ENCODE results near the gene MYZAP. TPM values are rescaled to one million over a fixed set of nuclear protein-coding genes. Genes with fewer than 3 reads are reported as not detected.

MYZAP gene
- total RNA-seq, 1 experiment from 2014 or later, result 1.1 TPM

DNA sequence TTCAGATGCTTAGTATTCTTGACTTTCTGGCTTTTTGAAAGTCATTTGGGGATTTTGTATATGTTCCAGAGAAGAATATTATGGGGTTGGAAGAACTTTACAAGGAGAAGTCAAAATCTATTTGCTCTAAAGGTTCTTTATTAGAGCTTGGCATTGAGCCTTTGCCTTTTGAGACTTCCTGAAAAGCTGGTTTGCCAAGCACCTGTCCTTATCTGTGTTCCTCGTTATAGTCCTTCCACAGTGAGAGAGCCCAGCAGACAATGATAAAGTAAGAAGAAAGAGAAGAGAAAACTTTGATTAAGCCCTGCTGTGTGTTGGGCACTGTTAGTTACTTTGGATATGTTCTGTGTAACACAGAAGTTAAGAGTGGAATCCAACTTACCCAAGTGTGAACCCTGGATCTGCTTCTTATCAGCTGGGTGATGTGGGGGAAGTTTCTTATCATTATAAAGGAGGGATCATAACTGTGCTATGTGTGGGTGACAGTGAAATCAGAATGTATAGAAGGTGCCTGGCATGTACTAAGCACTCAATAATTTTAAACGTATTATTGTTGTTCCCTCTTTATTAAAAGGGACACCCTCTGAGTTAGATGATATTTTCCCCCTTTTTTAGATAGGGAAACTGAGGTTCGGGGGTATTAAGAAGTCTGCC is 70.5 kb downstream of the MYZAP start:
- no peak for TF ChIP-seq POLR2AphosphoS5 (IDR thresholded peaks at IDR 0.05; ENCODE audit: low read depth, low read length)
- TF ChIP-seq, protein P1, sequence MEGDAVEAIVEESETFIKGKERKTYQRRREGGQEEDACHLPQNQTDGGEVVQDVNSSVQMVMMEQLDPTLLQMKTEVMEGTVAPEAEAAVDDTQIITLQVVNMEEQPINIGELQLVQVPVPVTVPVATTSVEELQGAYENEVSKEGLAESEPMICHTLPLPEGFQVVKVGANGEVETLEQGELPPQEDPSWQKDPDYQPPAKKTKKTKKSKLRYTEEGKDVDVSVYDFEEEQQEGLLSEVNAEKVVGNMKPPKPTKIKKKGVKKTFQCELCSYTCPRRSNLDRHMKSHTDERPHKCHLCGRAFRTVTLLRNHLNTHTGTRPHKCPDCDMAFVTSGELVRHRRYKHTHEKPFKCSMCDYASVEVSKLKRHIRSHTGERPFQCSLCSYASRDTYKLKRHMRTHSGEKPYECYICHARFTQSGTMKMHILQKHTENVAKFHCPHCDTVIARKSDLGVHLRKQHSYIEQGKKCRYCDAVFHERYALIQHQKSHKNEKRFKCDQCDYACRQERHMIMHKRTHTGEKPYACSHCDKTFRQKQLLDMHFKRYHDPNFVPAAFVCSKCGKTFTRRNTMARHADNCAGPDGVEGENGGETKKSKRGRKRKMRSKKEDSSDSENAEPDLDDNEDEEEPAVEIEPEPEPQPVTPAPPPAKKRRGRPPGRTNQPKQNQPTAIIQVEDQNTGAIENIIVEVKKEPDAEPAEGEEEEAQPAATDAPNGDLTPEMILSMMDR (IDR thresholded peaks at IDR 0.05), result no peak
- TF ChIP-seq, protein P2, sequence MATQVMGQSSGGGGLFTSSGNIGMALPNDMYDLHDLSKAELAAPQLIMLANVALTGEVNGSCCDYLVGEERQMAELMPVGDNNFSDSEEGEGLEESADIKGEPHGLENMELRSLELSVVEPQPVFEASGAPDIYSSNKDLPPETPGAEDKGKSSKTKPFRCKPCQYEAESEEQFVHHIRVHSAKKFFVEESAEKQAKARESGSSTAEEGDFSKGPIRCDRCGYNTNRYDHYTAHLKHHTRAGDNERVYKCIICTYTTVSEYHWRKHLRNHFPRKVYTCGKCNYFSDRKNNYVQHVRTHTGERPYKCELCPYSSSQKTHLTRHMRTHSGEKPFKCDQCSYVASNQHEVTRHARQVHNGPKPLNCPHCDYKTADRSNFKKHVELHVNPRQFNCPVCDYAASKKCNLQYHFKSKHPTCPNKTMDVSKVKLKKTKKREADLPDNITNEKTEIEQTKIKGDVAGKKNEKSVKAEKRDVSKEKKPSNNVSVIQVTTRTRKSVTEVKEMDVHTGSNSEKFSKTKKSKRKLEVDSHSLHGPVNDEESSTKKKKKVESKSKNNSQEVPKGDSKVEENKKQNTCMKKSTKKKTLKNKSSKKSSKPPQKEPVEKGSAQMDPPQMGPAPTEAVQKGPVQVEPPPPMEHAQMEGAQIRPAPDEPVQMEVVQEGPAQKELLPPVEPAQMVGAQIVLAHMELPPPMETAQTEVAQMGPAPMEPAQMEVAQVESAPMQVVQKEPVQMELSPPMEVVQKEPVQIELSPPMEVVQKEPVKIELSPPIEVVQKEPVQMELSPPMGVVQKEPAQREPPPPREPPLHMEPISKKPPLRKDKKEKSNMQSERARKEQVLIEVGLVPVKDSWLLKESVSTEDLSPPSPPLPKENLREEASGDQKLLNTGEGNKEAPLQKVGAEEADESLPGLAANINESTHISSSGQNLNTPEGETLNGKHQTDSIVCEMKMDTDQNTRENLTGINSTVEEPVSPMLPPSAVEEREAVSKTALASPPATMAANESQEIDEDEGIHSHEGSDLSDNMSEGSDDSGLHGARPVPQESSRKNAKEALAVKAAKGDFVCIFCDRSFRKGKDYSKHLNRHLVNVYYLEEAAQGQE (IDR thresholded peaks at IDR 0.05; ENCODE audit: insufficient read depth in 1 of 2, low read depth in 2 of 2, low read length in 1 of 2), result no peak
- TF ChIP-seq SIN3A (IDR thresholded peaks at IDR 0.05; ENCODE audit: borderline replicate concordance, insufficient read depth, low read depth, low read length), result no peak
- TF ChIP-seq TCF7L2 (IDR thresholded peaks at IDR 0.05; ENCODE audit: low read depth, low read length), result no peak
- intact Hi-C loops (cut with micrococcal nuclease; ENCODE audit: unreplicated experiment), result no loop called here
- Histone ChIP-seq H3K27me3 (ENCODE audit: control insufficient read depth, insufficient read depth, low read length) (peaks cover 22% of the 10 kb centered on the region), H3K4me3 (ENCODE audit: low read depth in 2 of 2, low read length in 2 of 2) (no peak overlapping the region), H3K9me3 (ENCODE audit: control insufficient read depth, insufficient read depth, low read depth, low read length) (no peaks in the 10 kb centered on the region), H3K4me1 (ENCODE audit: control insufficient read depth, insufficient read depth, low read length) (no peaks in the 10 kb centered on the region), H3K36me3 (ENCODE audit: control insufficient read depth, insufficient read depth, low read length) (no peaks in the 10 kb centered on the region), H3K27ac (ENCODE audit: low read length) (no peak overlapping the region)
- ATAC-seq (no peak), DNase-seq (ENCODE audit: low read depth, low spot score) (no peak)
- BruUV-seq (replicated peaks), result no TSS peak
- CTCF ChIA-PET, result no interaction called here
- in situ Hi-C loops (cut with HindIII; ENCODE audit: low pct_unique_long_range_greater_than_20kb, low sequenced_read_pairs), result no loop called here
- POLR2A ChIA-PET, result no interaction called here

DNA sequence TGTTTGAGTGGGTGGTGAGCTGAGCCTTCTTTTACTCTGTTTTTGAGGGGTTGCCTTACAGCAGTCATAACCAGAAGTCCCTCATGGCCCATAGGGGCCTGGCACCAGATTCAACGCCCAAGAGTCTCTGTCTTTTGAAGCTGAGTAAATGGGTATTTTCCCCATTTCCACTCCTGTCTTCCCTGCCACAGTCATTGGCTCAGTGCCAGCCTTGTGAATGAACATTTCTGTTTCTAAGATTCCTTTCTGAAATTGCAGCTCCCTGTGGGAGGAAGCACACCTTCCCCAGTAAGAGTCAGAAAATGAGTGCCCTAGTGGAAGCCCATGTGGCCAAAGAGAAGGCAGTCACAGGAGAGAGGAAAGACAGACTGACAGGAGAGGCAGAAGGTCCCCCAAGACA is 71.1 kb downstream of the MYZAP start:
- BruUV-seq (replicated peaks), result no TSS peak
- ChIA-PET CTCF (no interaction called here), POLR2A (no interaction called here)
- no peak overlapping the region for H3K27ac ChIP-seq (ENCODE audit: low read length)
- no peaks in the 10 kb centered on the region for H3K4me1 ChIP-seq (ENCODE audit: control insufficient read depth, insufficient read depth, low read length)
- H3K27me3 ChIP-seq (ENCODE audit: control insufficient read depth, insufficient read depth, low read length), result peaks cover 19% of the 10 kb centered on the region
- in situ Hi-C loops (cut with HindIII; ENCODE audit: low pct_unique_long_range_greater_than_20kb, low sequenced_read_pairs) (no loop called here), intact Hi-C loops (cut with micrococcal nuclease; ENCODE audit: unreplicated experiment) (no loop called here)
- H3K9me3 ChIP-seq (ENCODE audit: control insufficient read depth, insufficient read depth, low read depth, low read length), result no peaks in the 10 kb centered on the region
- no peak overlapping the region for H3K4me3 ChIP-seq (ENCODE audit: low read depth in 2 of 2, low read length in 2 of 2)
- H3K36me3 ChIP-seq (ENCODE audit: control insufficient read depth, insufficient read depth, low read length), result no peaks in the 10 kb centered on the region
- DNase-seq (ENCODE audit: low read depth, low spot score) (no peak), ATAC-seq (no peak)
- TF ChIP-seq POLR2AphosphoS5 (IDR thresholded peaks at IDR 0.05; ENCODE audit: low read depth, low read length), result no peak

DNA sequence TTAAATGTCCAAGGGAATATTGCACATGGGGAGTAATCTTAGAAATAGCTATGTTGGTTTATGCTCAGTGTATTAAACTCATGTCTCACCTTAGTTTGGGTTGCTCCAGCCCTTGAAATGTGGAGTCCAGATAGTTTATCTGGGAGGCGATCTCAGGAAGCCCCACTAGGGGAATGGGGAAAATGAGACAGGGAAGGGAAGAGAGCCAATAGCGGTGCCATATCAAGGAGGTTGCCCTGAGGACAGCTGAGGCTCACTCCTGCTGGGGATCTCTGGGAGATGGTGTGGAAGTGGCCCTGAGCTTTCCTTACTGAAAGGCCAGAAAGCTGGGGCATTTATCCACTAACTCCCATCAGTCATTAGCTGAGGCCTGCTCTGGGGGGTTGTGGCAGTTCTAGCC is 71.6 kb downstream of the MYZAP start:
- no TSS peak for BruUV-seq (replicated peaks)
- H3K27me3 ChIP-seq (ENCODE audit: control insufficient read depth, insufficient read depth, low read length), result peaks cover 20% of the 10 kb centered on the region
- H3K4me1 ChIP-seq (ENCODE audit: control insufficient read depth, insufficient read depth, low read length), result no peaks in the 10 kb centered on the region
- no peaks in the 10 kb centered on the region for H3K36me3 ChIP-seq (ENCODE audit: control insufficient read depth, insufficient read depth, low read length)
- no peak overlapping the region for H3K4me3 ChIP-seq (ENCODE audit: low read depth in 2 of 2, low read length in 2 of 2)
- CTCF ChIA-PET, result no interaction called here
- in situ Hi-C loops (cut with HindIII; ENCODE audit: low pct_unique_long_range_greater_than_20kb, low sequenced_read_pairs), result no loop called here
- ATAC-seq (no peak), DNase-seq (ENCODE audit: low read depth, low spot score) (no peak)
- POLR2A ChIA-PET, result no interaction called here
- H3K27ac ChIP-seq (ENCODE audit: low read length), result no peak overlapping the region
- TF ChIP-seq POLR2AphosphoS5 (IDR thresholded peaks at IDR 0.05; ENCODE audit: low read depth, low read length) (no peak), SIN3A (IDR thresholded peaks at IDR 0.05; ENCODE audit: borderline replicate concordance, insufficient read depth, low read depth, low read length) (no peak), TCF7L2 (IDR thresholded peaks at IDR 0.05; ENCODE audit: low read depth, low read length) (no peak)
- TF ChIP-seq, protein P2 (IDR thresholded peaks at IDR 0.05; ENCODE audit: insufficient read depth in 1 of 2, low read depth in 2 of 2, low read length in 1 of 2), result no peak
- TF ChIP-seq, protein P1 (IDR thresholded peaks at IDR 0.05), result no peak
- intact Hi-C loops (cut with micrococcal nuclease; ENCODE audit: unreplicated experiment), result no loop called here
- no peaks in the 10 kb centered on the region for H3K9me3 ChIP-seq (ENCODE audit: control insufficient read depth, insufficient read depth, low read depth, low read length)
